ENCODE measurements around the gene SOAT1.

GRCh38 chr1:179287946-179288345, 5.7 kb upstream of the SOAT1 start:
- no peak for TF ChIP-seq POLR2A (IDR thresholded peaks at IDR 0.05)
- no peak for TF ChIP-seq CTCF (IDR thresholded peaks at IDR 0.05)
